ENCODE results near the gene PDLIM3.
"Not testable (repeated sequence)": the region's sequence is repeated elsewhere in the genome, so short reads cannot be mapped to it uniquely, and the experiment has no call there.

The PDLIM3 gene

DNA sequence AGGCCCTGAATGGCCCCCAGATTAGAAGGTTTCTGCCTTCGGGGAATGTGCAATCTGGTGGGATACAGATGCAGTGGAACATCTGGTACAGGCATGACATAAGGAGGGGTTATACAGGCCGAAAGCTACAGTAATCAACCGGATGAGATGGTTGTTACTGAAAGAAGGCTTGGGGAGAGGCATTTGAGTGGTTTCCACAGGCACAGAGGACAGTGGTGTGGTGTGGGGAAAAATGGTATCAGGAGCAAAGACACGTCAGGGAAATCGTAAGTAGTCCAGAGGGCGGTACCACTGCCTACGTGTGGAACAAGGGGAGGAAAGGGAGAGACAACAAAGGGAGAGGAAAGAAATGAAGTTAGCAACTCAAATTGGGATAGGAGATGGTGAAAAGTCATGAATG lies 3.0 kb downstream of the PDLIM3 start:
- no peaks in the 10 kb centered on the region for H3K27me3 ChIP-seq (replicated peaks; ENCODE audit: insufficient read depth, low read length)
- H3F3A ChIP-seq (ENCODE audit: insufficient read depth, low read length), result peaks cover 8% of the 10 kb centered on the region; the same call in 1 of the 2 replicates
- no peaks in the 10 kb centered on the region for H3K36me3 ChIP-seq (replicated peaks; ENCODE audit: insufficient read depth, low read length)
- H3K4me1 ChIP-seq (ENCODE audit: low read length), result peaks cover 15% of the 10 kb centered on the region
- H2AFZ ChIP-seq (ENCODE audit: low read length), result no peak overlapping the region
- no peak overlapping the region for H3K27ac ChIP-seq (ENCODE audit: low read length)
- no peak for DNase-seq
- H3K4me2 ChIP-seq (ENCODE audit: low read depth, low read length), result no peak overlapping the region
- no peaks in the 10 kb centered on the region for H3K9me2 ChIP-seq (replicated peaks; ENCODE audit: insufficient read depth, low read length)
- H3K79me2 ChIP-seq (ENCODE audit: low read length), result peaks cover 66% of the 10 kb centered on the region
- H3K9me3 ChIP-seq (replicated peaks; ENCODE audit: insufficient read depth, low read length), result no peaks in the 10 kb centered on the region
- no peaks in the 10 kb centered on the region for H4K20me1 ChIP-seq (ENCODE audit: insufficient read depth, low read length)
- TF ChIP-seq EZH2 (optimal IDR thresholded peaks at IDR 0.05; ENCODE audit: low read depth, low read length) (no peak), EZH2phosphoT487 (IDR thresholded peaks at IDR 0.05; ENCODE audit: low read length) (no peak)
- TF ChIP-seq, protein P1, sequence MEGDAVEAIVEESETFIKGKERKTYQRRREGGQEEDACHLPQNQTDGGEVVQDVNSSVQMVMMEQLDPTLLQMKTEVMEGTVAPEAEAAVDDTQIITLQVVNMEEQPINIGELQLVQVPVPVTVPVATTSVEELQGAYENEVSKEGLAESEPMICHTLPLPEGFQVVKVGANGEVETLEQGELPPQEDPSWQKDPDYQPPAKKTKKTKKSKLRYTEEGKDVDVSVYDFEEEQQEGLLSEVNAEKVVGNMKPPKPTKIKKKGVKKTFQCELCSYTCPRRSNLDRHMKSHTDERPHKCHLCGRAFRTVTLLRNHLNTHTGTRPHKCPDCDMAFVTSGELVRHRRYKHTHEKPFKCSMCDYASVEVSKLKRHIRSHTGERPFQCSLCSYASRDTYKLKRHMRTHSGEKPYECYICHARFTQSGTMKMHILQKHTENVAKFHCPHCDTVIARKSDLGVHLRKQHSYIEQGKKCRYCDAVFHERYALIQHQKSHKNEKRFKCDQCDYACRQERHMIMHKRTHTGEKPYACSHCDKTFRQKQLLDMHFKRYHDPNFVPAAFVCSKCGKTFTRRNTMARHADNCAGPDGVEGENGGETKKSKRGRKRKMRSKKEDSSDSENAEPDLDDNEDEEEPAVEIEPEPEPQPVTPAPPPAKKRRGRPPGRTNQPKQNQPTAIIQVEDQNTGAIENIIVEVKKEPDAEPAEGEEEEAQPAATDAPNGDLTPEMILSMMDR (IDR thresholded peaks at IDR 0.05; ENCODE audit: low read length), result no peak
- H3K4me3 ChIP-seq (ENCODE audit: low read length), result no peak overlapping the region
- no peak overlapping the region for H3K9ac ChIP-seq (ENCODE audit: low read length)

DNA sequence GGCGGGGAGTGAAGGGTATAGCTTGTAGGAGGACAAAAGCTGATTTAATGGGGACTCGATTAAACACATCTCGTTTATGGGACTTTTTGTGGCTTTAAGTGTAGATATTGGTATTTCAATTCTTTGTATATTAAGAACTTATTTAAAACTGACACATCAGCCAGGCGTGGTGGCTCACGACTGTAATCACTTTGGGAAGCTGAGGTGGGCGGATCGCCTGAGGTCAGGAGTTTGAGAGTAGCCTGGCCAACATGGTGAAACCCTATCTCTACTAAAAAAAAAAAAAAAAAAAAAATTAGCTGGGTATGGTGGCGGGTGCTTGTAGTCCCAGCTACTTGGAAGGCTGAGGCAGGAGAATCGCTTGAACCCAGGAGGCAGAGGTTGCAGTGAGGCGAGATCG lies 3.7 kb downstream of the PDLIM3 start:
- not testable (repeated sequence) for DNase-seq; H3K4me2 ChIP-seq (ENCODE audit: low read depth, low read length); H3K4me3 ChIP-seq (ENCODE audit: low read length); H3K36me3 ChIP-seq (replicated peaks; ENCODE audit: insufficient read depth, low read length); H3K27me3 ChIP-seq (replicated peaks; ENCODE audit: insufficient read depth, low read length); H3K27ac ChIP-seq (ENCODE audit: low read length); H3K9me2 ChIP-seq (replicated peaks; ENCODE audit: insufficient read depth, low read length); H3F3A ChIP-seq (ENCODE audit: insufficient read depth, low read length); H3K9me3 ChIP-seq (replicated peaks; ENCODE audit: insufficient read depth, low read length); H3K9ac ChIP-seq (ENCODE audit: low read length); H4K20me1 ChIP-seq (ENCODE audit: insufficient read depth, low read length); H2AFZ ChIP-seq (ENCODE audit: low read length)
- Histone ChIP-seq H3K79me2 (ENCODE audit: low read length) (peaks cover 70% of the 10 kb centered on the region), H3K4me1 (ENCODE audit: low read length) (peaks cover 15% of the 10 kb centered on the region)

DNA sequence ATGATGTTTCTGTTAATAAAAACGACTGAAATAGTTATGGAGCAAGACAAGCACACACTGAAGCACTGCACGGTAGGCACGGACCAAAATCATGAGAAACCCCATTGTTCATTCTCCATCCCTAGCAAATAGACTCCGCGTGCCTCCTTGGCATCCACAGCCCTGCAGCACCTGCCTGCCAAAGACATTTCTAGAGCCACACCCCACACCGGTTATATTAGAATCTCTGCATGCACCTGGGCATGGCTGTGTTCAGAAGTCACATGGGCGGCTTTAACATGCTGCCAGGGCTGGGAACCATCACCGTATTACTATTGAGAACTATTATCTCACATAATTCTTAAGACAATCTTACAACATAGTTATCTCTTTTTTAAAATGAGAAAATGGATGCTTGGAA lies 5.9 kb downstream of the PDLIM3 start:
- no peak overlapping the region for H3K9ac ChIP-seq (ENCODE audit: low read length)
- TF ChIP-seq, protein P1 (IDR thresholded peaks at IDR 0.05; ENCODE audit: low read length), result no peak
- TF ChIP-seq EZH2 (optimal IDR thresholded peaks at IDR 0.05; ENCODE audit: low read depth, low read length), result no peak
- TF ChIP-seq EZH2phosphoT487 (IDR thresholded peaks at IDR 0.05; ENCODE audit: low read length), result no peak

DNA sequence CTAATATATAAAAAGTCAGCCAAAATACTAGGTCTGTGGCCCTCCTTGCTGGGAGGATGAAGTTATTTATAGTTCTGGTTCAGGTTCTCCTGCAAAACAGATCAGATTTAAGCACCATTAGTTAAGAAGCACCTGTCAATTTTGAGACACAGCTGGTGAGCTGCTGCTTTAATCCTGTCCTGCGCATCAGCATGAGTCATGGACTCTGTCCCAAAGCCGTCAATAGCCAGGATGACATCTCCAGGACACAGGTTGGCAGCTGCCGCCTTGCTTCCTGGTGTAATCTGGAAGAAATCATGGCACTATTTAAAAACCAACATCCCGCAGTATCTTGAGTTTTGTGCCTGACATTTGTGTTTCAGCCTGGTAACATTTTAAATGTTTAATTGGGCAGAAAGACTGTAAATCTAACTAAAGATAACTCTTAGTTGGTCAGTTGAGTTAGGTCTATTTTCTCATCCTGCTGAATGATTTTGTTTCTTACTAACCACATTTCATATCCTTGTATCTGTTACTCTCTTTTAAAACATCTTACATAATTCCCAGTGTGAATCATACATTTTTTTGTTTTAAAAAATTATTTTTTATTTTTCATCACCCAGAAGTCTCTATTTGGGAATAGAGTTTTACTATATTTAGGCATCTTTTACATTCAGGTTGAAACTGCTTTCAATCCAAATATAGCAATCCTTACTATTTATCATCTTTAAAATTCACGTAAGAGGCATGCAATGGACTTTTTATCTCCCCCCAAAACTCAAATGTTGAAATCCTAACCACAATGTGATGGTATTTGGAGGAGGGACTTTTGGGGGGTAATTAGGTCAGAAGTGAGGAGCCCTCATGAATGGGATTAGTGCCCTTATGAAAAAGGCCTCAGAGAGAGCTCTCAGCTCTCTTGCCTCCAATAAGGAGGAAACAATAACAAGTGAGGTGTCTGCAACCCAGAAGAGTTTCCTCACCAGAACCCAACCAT lies 10.1 kb downstream of the PDLIM3 start:
- Histone ChIP-seq H3K27me3 (replicated peaks; ENCODE audit: insufficient read depth, low read length) (no peaks in the 10 kb centered on the region), H3F3A (ENCODE audit: insufficient read depth, low read length) (no peaks in the 10 kb centered on the region), H3K9me2 (replicated peaks; ENCODE audit: insufficient read depth, low read length) (no peaks in the 10 kb centered on the region), H3K9ac (ENCODE audit: low read length) (no peak overlapping the region), H3K9me3 (replicated peaks; ENCODE audit: insufficient read depth, low read length) (no peaks in the 10 kb centered on the region), H3K79me2 (ENCODE audit: low read length) (peaks cover 30% of the 10 kb centered on the region), H3K27ac (ENCODE audit: low read length) (no peak overlapping the region), H3K4me2 (ENCODE audit: low read depth, low read length) (no peak overlapping the region), H2AFZ (ENCODE audit: low read length) (no peak overlapping the region), H3K4me3 (ENCODE audit: low read length) (no peak overlapping the region), H4K20me1 (ENCODE audit: insufficient read depth, low read length) (no peaks in the 10 kb centered on the region), H3K36me3 (replicated peaks; ENCODE audit: insufficient read depth, low read length) (peaks cover 8% of the 10 kb centered on the region; the same call in 1 of the 2 replicates), H3K4me1 (ENCODE audit: low read length) (peaks cover 7% of the 10 kb centered on the region; the same call in 1 of the 2 replicates)
- TF ChIP-seq, protein P1 (IDR thresholded peaks at IDR 0.05; ENCODE audit: low read length), result no peak
- no peak for TF ChIP-seq EZH2phosphoT487 (IDR thresholded peaks at IDR 0.05; ENCODE audit: low read length)
- TF ChIP-seq EZH2 (optimal IDR thresholded peaks at IDR 0.05; ENCODE audit: low read depth, low read length), result no peak
- no peak for DNase-seq

More for the DNA sequence above, 5.9 kb downstream of the PDLIM3 start:
- Histone ChIP-seq H4K20me1 (ENCODE audit: insufficient read depth, low read length) (no peaks in the 10 kb centered on the region), H3K27me3 (replicated peaks; ENCODE audit: insufficient read depth, low read length) (no peaks in the 10 kb centered on the region), H3F3A (ENCODE audit: insufficient read depth, low read length) (no peaks in the 10 kb centered on the region), H3K9me3 (replicated peaks; ENCODE audit: insufficient read depth, low read length) (no peaks in the 10 kb centered on the region), H3K79me2 (ENCODE audit: low read length) (peaks cover 68% of the 10 kb centered on the region), H3K36me3 (replicated peaks; ENCODE audit: insufficient read depth, low read length) (no peaks in the 10 kb centered on the region), H3K4me1 (ENCODE audit: low read length) (peaks cover 16% of the 10 kb centered on the region), H3K4me2 (ENCODE audit: low read depth, low read length) (no peak overlapping the region), H3K4me3 (ENCODE audit: low read length) (no peak overlapping the region), H3K9me2 (replicated peaks; ENCODE audit: insufficient read depth, low read length) (no peaks in the 10 kb centered on the region), H2AFZ (ENCODE audit: low read length) (no peak overlapping the region), H3K27ac (ENCODE audit: low read length) (no peak overlapping the region)
- no peak for DNase-seq

All from MM.1S (cell line).